GM20431 (cell line): ENCODE data around the gene FMN1.

Experiments used
- in situ Hi-C: fragments of 300-500 bp; cut with MseI, MboI; formaldehyde crosslinking; loops from one replicate; pipeline ENCODE4 v1.15.0; 2020; ENCODE audit warnings: low sequenced_read_pairs; ENCODE audit not compliant: unreplicated experiment

The FMN1 gene

DNA sequence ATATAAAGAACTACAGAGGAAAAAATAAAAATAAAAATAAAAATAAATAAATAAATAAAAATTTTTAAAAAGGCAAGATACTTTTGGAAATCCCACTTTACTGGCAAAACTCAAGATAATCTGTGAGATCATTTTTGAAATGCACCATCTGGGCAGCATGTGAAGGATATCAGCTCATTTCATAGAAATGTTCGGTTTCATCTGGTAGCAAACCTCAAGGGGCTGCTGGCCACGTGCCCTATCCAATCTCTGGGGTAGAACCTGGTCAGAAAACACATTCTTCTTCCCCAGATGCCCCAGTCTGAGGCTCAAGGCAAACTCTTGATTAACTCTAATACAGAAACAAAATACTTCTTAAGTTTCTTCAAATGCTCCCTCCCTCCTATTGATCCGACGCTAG lies 166.0 kb downstream of the FMN1 start:
- in situ Hi-C loops, result no loop called here

GRCh38 chr15:33027306-33028035 lies 167.0 kb downstream of the FMN1 start:
- in situ Hi-C loops, result no loop called here

DNA sequence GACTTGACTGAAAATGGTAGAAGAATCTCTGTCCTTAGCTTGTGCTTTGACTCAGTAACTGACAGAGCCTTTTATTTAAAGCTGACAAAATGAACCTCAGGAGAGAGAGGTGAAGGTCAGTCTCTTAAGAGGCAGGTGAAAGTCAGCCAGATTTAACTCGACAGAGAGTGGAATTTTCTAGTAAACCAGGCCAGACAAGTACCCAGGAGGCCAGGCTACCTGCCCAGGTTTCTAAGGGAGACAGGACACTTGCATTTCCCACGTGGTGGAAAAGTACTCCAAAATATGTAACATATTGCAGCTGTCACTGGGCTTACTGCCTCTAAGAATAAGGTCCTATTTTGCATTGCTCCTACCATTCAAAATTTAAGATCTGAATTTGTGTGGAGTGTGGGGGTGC lies 167.9 kb downstream of the FMN1 start:
- in situ Hi-C loops, result no loop called here

GRCh38 chr15:33022629-33023028 lies 171.9 kb downstream of the FMN1 start:
- in situ Hi-C loops, result no loop called here

- in situ Hi-C loops, result no loop called here
Observed at GRCh38 chr15:33021806-33022389, 172.6 kb downstream of the FMN1 start.

- in situ Hi-C loops, result no loop called here
Observed at GRCh38 chr15:33019354-33019981, 175.0 kb downstream of the FMN1 start.

- in situ Hi-C loops, result no loop called here
Observed at GRCh38 chr15:33016405-33017024, 178.0 kb downstream of the FMN1 start.

DNA sequence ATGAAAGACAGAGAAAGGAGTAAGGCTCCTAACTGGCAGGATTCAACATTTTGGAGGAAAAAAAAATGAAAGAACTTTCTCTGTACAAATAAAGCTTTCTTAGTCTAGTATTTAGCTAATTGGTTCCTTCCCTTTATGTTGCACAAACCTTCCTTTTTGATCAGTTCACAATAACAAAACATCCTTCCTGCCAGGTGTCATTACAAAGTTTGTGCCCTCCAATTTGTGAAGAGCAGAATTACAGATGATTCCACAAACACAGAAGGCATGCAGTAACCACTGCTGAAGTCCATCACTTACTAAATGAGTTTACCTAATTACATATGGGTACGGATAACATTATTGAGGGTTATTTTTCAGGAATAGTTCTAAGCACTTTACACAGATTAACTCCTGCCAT lies 179.9 kb downstream of the FMN1 start:
- in situ Hi-C loops, result no loop called here

- in situ Hi-C loops, result no loop called here
Observed at GRCh38 chr15:33013827-33014445, 180.6 kb downstream of the FMN1 start.

DNA sequence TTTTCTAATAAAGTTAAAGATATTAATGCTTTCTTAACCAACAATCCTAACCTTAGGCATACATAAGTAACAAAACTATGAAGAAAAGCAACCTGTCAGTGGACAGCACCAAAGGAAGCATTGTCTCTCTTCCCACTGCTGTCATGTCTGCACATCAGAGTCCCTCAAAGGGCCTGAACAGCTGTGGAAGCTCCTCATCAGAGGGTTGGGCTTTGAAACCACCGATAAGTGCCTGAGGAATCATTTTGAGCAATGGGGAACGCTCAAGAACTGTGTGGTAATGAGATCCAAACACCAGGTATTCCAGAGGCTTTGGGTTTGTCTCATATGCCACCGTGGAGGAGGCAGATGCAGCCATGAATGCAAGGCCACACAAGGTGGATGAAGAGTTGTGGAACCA lies 182.5 kb downstream of the FMN1 start:
- in situ Hi-C loops, result no loop called here

GRCh38 chr15:33009603-33010002 lies 184.9 kb downstream of the FMN1 start:
- in situ Hi-C loops, result no loop called here

DNA sequence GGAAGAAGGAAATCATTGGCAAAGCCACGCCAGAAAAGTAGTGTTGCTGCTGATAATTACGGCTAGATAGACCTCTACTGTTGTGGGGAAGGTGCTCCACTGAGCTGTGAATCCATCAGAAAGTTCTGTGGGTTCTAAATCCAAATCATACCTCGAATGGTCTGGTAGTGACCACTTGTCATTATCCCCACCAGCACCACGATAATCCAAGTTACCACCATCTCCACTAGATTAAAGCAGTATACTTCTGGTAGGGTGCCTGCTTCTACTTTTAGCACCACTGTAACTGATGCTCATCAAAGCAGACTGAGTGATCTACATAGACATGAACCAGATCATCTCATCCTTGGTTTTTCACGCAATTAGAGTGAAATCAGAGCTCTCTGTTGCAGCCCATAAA lies 185.5 kb downstream of the FMN1 start:
- in situ Hi-C loops, result no loop called here

DNA sequence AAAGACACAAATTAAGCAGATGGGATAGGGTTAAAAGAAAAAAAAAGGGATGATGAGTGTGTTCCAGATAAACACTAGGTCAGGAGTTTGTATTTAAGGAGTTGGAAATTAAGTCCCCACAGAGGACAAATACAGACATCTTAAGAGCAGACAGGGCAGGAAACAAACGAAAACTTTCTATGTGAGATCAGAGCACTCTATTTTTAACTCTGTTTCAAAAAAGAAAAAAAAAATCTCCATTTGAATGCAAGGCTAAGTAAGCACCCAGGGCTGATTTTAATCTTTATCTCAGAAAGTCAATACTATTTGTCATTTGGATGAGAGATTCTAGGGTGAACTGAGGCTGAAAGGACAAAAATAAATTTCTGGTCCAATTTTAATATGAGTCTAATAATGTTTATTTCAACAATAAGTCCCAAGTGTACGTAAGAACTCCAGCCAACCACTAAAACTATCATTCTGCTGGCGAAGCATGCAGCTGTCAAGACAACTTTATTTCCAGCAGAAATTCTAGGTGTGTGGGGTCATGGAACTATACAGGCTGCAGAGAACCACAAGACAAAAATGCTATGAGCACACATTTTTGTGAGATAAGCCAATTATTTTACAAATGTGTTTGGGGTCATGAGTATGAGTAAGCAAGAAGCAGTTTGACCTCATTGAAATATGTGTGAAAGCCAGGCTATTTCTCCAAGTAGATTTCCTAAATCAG lies 186.1 kb downstream of the FMN1 start:
- in situ Hi-C loops, result no loop called here

DNA sequence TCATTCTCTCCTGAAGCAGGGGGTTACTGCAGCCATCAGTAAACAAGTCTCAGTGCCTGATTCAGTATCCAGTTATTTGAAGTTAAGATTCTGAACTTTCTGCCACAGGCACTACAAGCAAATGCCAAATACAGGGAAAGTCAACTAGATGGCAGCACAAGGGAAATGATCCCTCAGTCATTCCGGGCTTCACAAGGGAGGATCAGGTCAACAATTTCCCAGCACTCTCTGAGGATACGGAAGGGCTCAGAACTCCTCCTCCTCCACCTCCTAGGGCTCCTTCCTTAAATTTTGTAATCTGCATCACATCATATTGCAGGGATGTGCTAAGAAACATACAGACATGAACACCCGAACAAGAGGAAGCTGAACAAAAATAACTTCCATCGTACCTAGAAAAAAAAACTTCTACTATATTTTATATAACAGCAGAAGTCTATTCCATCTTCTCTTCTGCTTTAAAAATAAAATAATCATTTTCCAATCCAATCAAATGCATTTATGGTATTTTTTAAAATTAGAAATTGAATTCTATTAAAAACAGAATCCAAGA lies 187.1 kb downstream of the FMN1 start:
- in situ Hi-C loops, result no loop called here

GRCh38 chr15:33005582-33005981 lies 188.9 kb downstream of the FMN1 start:
- in situ Hi-C loops, result no loop called here

DNA sequence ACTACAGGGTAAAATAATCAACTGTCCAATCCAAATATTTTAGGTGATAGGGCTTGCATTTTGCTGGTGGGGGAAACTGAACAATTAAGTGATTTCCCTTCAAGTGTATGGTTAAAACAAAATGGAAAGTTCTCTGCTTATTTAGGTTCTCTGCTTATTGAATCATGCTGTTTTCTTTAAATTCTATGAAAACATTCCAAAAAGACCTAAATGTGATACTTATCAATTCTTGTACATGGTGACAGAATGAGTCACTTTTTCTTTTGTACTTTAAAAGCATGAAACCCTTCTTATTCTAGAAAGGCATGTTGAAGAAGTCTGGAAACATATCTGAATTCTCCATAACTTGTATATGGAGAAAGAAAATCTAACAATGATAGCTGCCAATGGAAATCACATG lies 192.6 kb downstream of the FMN1 start:
- in situ Hi-C loops, result no loop called here

GRCh38 chr15:32998979-32999672 lies 195.4 kb downstream of the FMN1 start:
- in situ Hi-C loops, result loop anchor here (25.0 kb wide), 1 partner anchor 337 kb away; no protein-coding TSS in a partner anchor

GRCh38 chr15:32998182-32998581 lies 196.3 kb downstream of the FMN1 start:
- in situ Hi-C loops, result loop anchor here (25.0 kb wide), 1 partner anchor 336 kb away; no protein-coding TSS in a partner anchor

- in situ Hi-C loops, result loop anchor here (25.0 kb wide), 1 partner anchor 333 kb away; no protein-coding TSS in a partner anchor
Observed at GRCh38 chr15:32994810-32995424, 199.6 kb downstream of the FMN1 start.
